Muscle layer of colon (tissue), 2 donors: Measurements from ENCODE around the gene TAF4.

Source experiments
- H3K27ac ChIP-seq: one replicate; pipeline ENCODE4 v1.7.0; 2013; ENCODE audit warnings: low read depth, mild to moderate bottlenecking, low read length, moderate library complexity
- H3K27me3 ChIP-seq, 2 donors: one replicate each; pipeline ENCODE4 v1.7.0; 2013; ENCODE audit warnings: low read length in 2 of 2, mild to moderate bottlenecking in 2 of 2; ENCODE audit not compliant: insufficient read depth in 2 of 2, control insufficient read depth in 1 of 2
- H3K36me3 ChIP-seq: one replicate; pipeline ENCODE4 v1.7.0; 2013; ENCODE audit warnings: mild to moderate bottlenecking, low read length; ENCODE audit not compliant: insufficient read depth
- H3K4me1 ChIP-seq: one replicate; pipeline ENCODE4 v1.7.0; 2013; ENCODE audit warnings: mild to moderate bottlenecking, low read length; ENCODE audit not compliant: insufficient read depth
- H3K4me3 ChIP-seq, 2 donors: one replicate each; pipeline ENCODE4 v1.7.0; 2013; ENCODE audit warnings: low read length in 2 of 2, low read depth in 1 of 2, mild to moderate bottlenecking in 1 of 2, moderate library complexity in 1 of 2
- H3K9ac ChIP-seq: one replicate; pipeline ENCODE4 v1.7.0; 2013; ENCODE audit warnings: low read length
- H3K9me3 ChIP-seq: one replicate; pipeline ENCODE4 v1.7.0; 2013; ENCODE audit warnings: mild to moderate bottlenecking, low read length
- donor health status: abdominal sarcoma.
- donor health status: Adenocarcinoma of cecum.

TAF4 gene

DNA sequence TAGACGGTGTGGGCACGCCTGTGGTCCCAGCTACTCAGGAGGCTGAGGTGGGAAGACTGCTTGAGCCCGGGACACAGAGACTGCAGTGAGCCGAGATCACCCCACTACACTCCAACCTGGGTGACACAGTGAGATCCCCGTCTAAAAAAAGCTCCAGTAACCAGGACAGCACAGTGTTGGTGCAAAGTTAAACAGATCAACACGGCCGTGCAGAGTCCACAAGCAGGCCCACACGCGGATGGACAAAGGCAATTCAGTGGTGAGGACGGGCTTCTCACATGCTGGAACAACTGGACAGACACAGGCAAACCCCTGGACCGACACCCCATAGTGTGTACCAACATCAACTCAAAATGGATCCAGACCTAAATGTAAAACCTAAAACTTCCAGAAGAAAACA lies 41.7 kb downstream of the TAF4 start:
- Histone ChIP-seq H3K9ac (no peak overlapping the region), H3K36me3 (no peaks in the 10 kb centered on the region), H3K27ac (no peak overlapping the region), H3K9me3 (no peaks in the 10 kb centered on the region), H3K27me3 (no peaks in the 10 kb centered on the region), H3K4me3 (no peak overlapping the region), H3K4me1 (peaks cover 36% of the 10 kb centered on the region)

DNA sequence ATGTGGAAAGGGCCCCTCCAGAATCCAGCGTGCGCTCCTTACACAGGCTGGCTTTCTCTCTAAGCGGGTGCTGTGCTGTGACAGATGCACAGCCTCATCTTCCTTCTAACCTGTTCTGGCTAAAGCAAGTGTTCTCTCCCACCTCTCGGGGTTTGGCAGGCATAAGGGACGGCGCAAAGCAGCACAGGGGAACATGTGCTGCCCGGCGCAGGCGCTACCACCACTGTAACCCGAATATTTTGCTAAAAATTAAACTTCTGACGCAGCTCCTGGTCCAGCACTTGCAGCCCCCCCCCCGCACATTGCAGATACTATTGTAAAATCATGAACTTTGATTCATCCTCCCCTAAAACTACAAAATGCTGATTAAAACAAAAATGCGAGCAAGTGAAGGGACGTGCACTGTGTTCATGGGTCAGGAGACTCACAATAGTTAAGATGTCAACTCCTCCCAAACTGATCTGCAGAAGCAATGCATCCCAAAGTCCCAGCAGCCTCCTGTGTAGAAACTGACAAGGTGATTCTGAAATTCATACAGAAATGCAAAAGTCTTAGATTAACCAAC lies 43.0 kb downstream of the TAF4 start:
- no peaks in the 10 kb centered on the region for H3K9me3 ChIP-seq
- no peak overlapping the region for H3K27ac ChIP-seq
- no peaks in the 10 kb centered on the region for H3K27me3 ChIP-seq
- H3K4me3 ChIP-seq, result no peak overlapping the region
- H3K4me1 ChIP-seq, result peaks cover 35% of the 10 kb centered on the region
- H3K9ac ChIP-seq, result no peak overlapping the region
- no peaks in the 10 kb centered on the region for H3K36me3 ChIP-seq

- no peak overlapping the region for H3K4me3 ChIP-seq
- H3K27ac ChIP-seq, result no peak overlapping the region
- peaks cover 27% of the 10 kb centered on the region for H3K4me1 ChIP-seq
- no peaks in the 10 kb centered on the region for H3K9me3 ChIP-seq
- H3K36me3 ChIP-seq, result no peaks in the 10 kb centered on the region
- no peak overlapping the region for H3K9ac ChIP-seq
- H3K27me3 ChIP-seq, result no peaks in the 10 kb centered on the region
Measured at GRCh38 chr20:62021793-62022385, 43.8 kb downstream of the TAF4 start.

GRCh38 chr20:62020935-62021701 lies 44.6 kb downstream of the TAF4 start:
- Histone ChIP-seq H3K27ac (no peak overlapping the region), H3K9ac (no peak overlapping the region), H3K36me3 (no peaks in the 10 kb centered on the region), H3K4me1 (peaks cover 19% of the 10 kb centered on the region), H3K27me3 (no peaks in the 10 kb centered on the region), H3K9me3 (no peaks in the 10 kb centered on the region), H3K4me3 (no peak overlapping the region)

GRCh38 chr20:62019881-62020492 lies 45.7 kb downstream of the TAF4 start:
- Histone ChIP-seq H3K4me3 (no peak overlapping the region), H3K4me1 (peaks cover 15% of the 10 kb centered on the region), H3K9me3 (no peaks in the 10 kb centered on the region), H3K9ac (no peak overlapping the region), H3K27ac (no peak overlapping the region), H3K36me3 (no peaks in the 10 kb centered on the region), H3K27me3 (no peaks in the 10 kb centered on the region)

DNA sequence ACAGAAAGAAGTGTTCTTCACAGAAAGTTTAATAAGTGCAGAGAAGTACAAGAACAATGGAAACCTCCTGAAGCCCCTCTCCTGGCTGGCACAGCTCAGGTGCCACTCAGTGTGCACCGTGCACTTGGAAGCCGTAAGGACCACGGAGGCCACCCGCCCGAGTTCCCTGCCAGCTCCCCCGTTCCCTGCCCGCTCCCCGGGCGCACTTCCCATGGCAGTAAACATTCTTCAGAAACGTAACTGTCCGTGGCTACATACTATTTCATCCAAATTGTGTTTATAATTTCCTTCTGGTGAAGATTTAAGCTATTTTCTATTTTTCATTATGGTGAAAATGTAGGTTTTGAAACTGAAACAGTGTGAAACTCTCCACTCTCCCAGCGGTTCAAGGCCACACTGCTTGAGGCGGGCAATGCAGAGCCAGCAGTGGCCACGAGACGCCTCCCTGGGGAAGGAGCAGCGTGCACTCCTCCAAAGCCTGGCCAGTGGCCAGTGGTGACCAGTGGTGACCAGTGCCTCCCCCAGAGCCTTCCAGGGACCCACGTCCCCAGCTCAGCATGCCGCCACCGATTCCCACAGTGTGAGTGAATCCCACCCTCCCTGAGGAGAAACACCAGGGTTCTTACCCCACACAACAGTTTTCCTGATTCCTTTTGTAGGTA lies 46.4 kb downstream of the TAF4 start:
- H3K4me1 ChIP-seq, result peaks cover 18% of the 10 kb centered on the region
- H3K9ac ChIP-seq, result no peak overlapping the region
- peaks cover 2% of the 10 kb centered on the region for H3K36me3 ChIP-seq
- H3K27ac ChIP-seq, result no peak overlapping the region
- no peaks in the 10 kb centered on the region for H3K27me3 ChIP-seq
- no peak overlapping the region for H3K4me3 ChIP-seq
- H3K9me3 ChIP-seq, result no peaks in the 10 kb centered on the region

DNA sequence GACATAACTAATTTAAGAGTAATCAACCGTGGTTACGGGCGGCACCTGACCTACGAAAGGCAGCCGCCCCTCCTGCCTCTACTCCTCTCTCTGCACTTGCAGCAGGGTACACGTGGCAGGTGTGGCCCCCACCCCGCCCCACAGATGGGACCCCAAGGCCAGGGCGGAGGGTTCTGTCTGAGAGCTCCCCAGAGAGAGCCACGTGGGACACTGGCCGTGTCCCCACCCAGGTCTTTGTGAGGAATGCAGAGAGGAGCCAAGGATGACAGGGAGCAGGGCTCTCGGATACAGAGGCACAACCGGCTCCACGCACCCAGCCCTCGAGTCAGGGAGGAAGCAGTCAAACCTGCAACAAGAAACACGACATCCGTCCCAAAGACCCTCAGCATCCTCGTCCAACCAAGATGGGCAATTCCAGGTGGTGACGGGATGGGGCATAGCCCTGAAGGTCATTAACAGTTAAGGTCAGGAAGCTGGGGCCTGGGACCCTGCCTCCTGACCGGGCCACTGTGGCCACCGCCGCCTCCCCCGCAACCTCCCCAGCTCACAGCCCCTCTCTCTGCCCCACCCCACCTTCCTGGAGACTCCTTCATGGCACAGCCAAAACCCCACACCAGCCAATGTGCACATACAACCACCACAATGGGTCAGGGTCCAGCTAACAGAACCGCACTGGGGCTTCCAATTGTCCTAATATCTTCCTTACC lies 47.1 kb downstream of the TAF4 start:
- H3K9ac ChIP-seq, result no peak overlapping the region
- H3K9me3 ChIP-seq, result no peaks in the 10 kb centered on the region
- H3K27me3 ChIP-seq, result no peaks in the 10 kb centered on the region
- H3K27ac ChIP-seq, result no peak overlapping the region
- peaks cover 18% of the 10 kb centered on the region for H3K4me1 ChIP-seq
- H3K4me3 ChIP-seq, result no peak overlapping the region
- H3K36me3 ChIP-seq, result peaks cover 9% of the 10 kb centered on the region

DNA sequence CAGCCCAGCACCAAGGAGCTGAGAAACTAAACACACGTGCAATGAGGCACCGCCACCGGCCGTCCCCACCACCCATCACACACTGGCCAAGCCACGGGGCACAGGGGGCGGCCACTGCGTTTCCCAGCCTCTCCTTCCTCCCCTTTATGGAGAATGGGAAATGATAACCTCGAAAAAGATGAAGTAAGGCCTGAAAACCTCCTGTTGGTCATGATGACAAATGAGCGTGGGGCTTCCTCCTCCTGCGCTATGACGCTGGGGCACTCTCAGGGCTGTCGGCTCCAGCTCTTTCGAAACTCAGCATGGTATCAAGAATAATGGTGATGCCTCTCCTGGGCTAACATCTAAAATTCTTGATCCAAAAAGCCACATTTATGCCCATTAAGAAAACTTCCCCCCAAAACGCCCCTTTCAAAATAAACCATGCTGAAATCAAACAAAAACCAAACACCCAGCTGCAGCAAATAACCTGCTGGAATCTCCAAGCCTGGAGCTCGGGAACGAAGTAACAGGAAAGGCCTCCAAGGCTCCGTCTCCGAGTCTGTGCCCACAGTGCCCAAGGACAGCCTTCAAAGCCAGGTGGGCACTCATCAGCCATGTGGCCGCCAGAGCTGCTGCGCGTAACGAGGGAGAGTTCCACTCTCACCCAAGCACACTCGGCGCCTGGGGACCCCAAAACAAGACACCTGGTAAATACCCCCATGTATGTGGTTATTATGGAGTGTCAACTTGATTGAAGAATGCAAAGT lies 50.0 kb downstream of the TAF4 start:
- no peak overlapping the region for H3K4me3 ChIP-seq
- no peak overlapping the region for H3K27ac ChIP-seq
- peaks cover 29% of the 10 kb centered on the region for H3K36me3 ChIP-seq
- H3K9ac ChIP-seq, result no peak overlapping the region
- no peaks in the 10 kb centered on the region for H3K27me3 ChIP-seq
- peaks cover 21% of the 10 kb centered on the region for H3K4me1 ChIP-seq
- H3K9me3 ChIP-seq, result no peaks in the 10 kb centered on the region

- no peaks in the 10 kb centered on the region for H3K27me3 ChIP-seq
- H3K4me1 ChIP-seq, result peaks cover 24% of the 10 kb centered on the region
- no peak overlapping the region for H3K9ac ChIP-seq
- H3K36me3 ChIP-seq, result peaks cover 29% of the 10 kb centered on the region
- H3K9me3 ChIP-seq, result no peaks in the 10 kb centered on the region
- no peak overlapping the region for H3K27ac ChIP-seq
- no peak overlapping the region for H3K4me3 ChIP-seq
Measured at GRCh38 chr20:62014889-62015537, 50.7 kb downstream of the TAF4 start.

DNA sequence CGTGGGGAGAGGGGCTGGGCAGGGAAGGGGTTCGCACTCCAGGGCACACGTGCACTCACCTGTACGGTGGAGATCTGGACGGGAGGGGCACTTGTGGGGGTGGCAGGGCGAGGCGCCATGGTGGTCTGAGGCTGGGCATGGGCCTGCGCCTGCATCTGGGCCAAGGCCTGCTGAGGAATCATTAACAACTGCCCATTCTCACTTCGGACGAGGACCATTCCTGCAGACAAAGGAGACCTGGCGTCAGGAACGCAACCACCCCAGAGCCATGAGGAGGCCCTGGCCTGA lies 51.2 kb downstream of the TAF4 start:
- Histone ChIP-seq H3K9me3 (no peaks in the 10 kb centered on the region), H3K4me1 (peaks cover 20% of the 10 kb centered on the region), H3K27ac (no peak overlapping the region), H3K9ac (no peak overlapping the region), H3K27me3 (no peaks in the 10 kb centered on the region), H3K36me3 (peaks cover 35% of the 10 kb centered on the region), H3K4me3 (no peak overlapping the region)
